ENCODE measurements around the gene SENP1. TPM values are rescaled to one million over a fixed set of nuclear protein-coding genes. Genes with fewer than 3 reads are reported as not detected.
A peak's percentile ranks its signal among the peaks of the same experiment; 100 is the strongest.

The SENP1 gene
- total and polyA plus RNA-seq, 2 experiments from 2014 or later, result 8.6 to 27.7 TPM

DNA sequence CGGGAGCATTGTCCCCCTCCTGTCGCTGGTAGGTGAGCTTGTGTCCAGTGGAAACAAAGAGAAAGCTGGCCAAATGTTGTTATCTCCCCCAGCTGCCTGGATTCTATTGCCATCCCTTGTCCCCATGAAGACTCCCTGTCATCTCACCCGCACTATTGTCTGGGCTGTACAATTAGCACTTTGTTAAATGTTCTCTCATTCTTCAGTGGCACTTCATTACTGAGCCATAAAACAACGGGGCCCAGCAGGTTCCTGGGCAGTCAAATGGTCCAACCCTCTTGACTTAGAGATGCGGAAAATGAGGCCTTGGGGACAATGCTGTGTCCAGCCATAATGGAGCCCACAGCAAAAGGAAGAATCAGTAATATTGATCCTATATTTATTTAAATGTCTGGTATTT, 88.4 kb downstream of the SENP1 start:
- no peak for ATAC-seq
- Histone ChIP-seq H3K4me3 (no peak overlapping the region), H2AFZ (no peak overlapping the region), H3F3A (replicated peaks; ENCODE audit: low read depth) (no peaks in the 10 kb centered on the region), H3K4me2 (no peak overlapping the region), H3K27ac (ENCODE audit: low read depth) (no peak overlapping the region), H3K27me3 (ENCODE audit: insufficient read depth) (peaks cover 100% of the 10 kb centered on the region), H4K20me1 (replicated peaks; ENCODE audit: insufficient read depth) (peaks cover 15% of the 10 kb centered on the region), H3K9me2 (ENCODE audit: insufficient read depth) (no peaks in the 10 kb centered on the region), H3K36me3 (ENCODE audit: insufficient read depth) (no peaks in the 10 kb centered on the region), H3K79me2 (replicated peaks; ENCODE audit: insufficient read depth) (no peaks in the 10 kb centered on the region), H3K4me1 (ENCODE audit: insufficient read depth) (peaks cover 4% of the 10 kb centered on the region)
- no peak for TF ChIP-seq ZNF114 (CRISPR knock-in tag; IDR thresholded peaks at IDR 0.05)
- no peak for TF ChIP-seq EZH2phosphoT487 (IDR thresholded peaks at IDR 0.05; ENCODE audit: unreplicated experiment)
- no peak for TF ChIP-seq CREB1 (CRISPR knock-in tag; IDR thresholded peaks at IDR 0.05; ENCODE audit: low read depth)
- TF ChIP-seq, protein P1, sequence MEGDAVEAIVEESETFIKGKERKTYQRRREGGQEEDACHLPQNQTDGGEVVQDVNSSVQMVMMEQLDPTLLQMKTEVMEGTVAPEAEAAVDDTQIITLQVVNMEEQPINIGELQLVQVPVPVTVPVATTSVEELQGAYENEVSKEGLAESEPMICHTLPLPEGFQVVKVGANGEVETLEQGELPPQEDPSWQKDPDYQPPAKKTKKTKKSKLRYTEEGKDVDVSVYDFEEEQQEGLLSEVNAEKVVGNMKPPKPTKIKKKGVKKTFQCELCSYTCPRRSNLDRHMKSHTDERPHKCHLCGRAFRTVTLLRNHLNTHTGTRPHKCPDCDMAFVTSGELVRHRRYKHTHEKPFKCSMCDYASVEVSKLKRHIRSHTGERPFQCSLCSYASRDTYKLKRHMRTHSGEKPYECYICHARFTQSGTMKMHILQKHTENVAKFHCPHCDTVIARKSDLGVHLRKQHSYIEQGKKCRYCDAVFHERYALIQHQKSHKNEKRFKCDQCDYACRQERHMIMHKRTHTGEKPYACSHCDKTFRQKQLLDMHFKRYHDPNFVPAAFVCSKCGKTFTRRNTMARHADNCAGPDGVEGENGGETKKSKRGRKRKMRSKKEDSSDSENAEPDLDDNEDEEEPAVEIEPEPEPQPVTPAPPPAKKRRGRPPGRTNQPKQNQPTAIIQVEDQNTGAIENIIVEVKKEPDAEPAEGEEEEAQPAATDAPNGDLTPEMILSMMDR (conservative IDR thresholded peaks at IDR 0.05; ENCODE audit: low read depth in 2 of 2), result no peak
- Mint-ChIP-seq H3K4me1 (peaks cover 8% of the 10 kb centered on the region), H3K9me3 (no peaks in the 10 kb centered on the region), H3K4me3 (no peak overlapping the region), H3K36me3 (ENCODE audit: low read depth) (no peaks in the 10 kb centered on the region; the same call in 2 of the 3 replicates), H3K27me3 (ENCODE audit: insufficient read depth, low read depth, poor library complexity) (peaks cover 100% of the 10 kb centered on the region), H3K27ac (no peak overlapping the region)
- DNase-seq (ENCODE audit: low spot score), result no peak

DNA sequence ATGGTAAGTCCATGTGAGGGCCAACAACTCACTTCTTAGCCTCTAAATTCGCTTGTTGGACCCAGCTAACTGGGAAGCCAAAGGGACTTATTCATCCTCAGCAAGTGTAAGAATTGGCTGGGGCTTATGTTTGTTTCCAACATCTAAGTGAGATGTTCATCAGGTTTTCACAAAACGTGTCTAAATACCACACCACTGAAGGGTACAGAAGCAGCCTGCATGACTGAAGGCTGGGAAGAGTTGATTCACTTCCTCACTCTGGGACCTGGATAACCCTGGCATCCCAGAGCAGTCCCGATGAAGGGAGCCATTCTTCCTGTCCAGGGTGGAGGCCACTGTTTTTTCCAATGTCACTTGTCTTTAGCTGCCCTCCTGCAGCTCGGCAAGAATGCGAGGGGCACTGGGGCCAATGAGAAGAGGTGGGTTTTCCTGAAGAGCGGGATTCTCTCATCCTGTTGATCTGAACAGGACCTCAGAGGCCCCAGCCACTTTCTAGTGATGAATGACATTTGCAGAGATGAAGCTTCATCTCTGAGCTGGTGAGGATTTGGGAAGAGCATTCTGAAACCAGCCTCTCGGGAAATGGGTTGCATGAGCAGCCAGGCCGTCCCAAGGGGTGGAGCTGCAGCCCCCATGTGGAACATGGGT, 89.4 kb downstream of the SENP1 start:
- Histone ChIP-seq H3K36me3 (ENCODE audit: insufficient read depth) (no peaks in the 10 kb centered on the region), H3K79me2 (replicated peaks; ENCODE audit: insufficient read depth) (no peaks in the 10 kb centered on the region), H3F3A (replicated peaks; ENCODE audit: low read depth) (no peaks in the 10 kb centered on the region), H2AFZ (no peak overlapping the region), H3K4me2 (no peak overlapping the region), H4K20me1 (replicated peaks; ENCODE audit: insufficient read depth) (peaks cover 16% of the 10 kb centered on the region), H3K4me1 (ENCODE audit: insufficient read depth) (no peaks in the 10 kb centered on the region), H3K9me2 (ENCODE audit: insufficient read depth) (no peaks in the 10 kb centered on the region), H3K27me3 (ENCODE audit: insufficient read depth) (peaks cover 100% of the 10 kb centered on the region), H3K4me3 (no peak overlapping the region), H3K27ac (ENCODE audit: low read depth) (no peak overlapping the region)
- ATAC-seq, result no peak
- no peaks in the 10 kb centered on the region for H3K9me3 Mint-ChIP-seq
- peaks cover 100% of the 10 kb centered on the region for H3K27me3 Mint-ChIP-seq (ENCODE audit: insufficient read depth, low read depth, poor library complexity)
- peaks cover under 1% of the 10 kb centered on the region; the same call in 2 of the 3 replicates for H3K4me1 Mint-ChIP-seq
- no peak overlapping the region for H3K4me3 Mint-ChIP-seq
- H3K27ac Mint-ChIP-seq, result no peak overlapping the region
- no peak for DNase-seq (ENCODE audit: low spot score)
- no peaks in the 10 kb centered on the region for H3K36me3 Mint-ChIP-seq (ENCODE audit: low read depth)
- TF ChIP-seq, protein P2, sequence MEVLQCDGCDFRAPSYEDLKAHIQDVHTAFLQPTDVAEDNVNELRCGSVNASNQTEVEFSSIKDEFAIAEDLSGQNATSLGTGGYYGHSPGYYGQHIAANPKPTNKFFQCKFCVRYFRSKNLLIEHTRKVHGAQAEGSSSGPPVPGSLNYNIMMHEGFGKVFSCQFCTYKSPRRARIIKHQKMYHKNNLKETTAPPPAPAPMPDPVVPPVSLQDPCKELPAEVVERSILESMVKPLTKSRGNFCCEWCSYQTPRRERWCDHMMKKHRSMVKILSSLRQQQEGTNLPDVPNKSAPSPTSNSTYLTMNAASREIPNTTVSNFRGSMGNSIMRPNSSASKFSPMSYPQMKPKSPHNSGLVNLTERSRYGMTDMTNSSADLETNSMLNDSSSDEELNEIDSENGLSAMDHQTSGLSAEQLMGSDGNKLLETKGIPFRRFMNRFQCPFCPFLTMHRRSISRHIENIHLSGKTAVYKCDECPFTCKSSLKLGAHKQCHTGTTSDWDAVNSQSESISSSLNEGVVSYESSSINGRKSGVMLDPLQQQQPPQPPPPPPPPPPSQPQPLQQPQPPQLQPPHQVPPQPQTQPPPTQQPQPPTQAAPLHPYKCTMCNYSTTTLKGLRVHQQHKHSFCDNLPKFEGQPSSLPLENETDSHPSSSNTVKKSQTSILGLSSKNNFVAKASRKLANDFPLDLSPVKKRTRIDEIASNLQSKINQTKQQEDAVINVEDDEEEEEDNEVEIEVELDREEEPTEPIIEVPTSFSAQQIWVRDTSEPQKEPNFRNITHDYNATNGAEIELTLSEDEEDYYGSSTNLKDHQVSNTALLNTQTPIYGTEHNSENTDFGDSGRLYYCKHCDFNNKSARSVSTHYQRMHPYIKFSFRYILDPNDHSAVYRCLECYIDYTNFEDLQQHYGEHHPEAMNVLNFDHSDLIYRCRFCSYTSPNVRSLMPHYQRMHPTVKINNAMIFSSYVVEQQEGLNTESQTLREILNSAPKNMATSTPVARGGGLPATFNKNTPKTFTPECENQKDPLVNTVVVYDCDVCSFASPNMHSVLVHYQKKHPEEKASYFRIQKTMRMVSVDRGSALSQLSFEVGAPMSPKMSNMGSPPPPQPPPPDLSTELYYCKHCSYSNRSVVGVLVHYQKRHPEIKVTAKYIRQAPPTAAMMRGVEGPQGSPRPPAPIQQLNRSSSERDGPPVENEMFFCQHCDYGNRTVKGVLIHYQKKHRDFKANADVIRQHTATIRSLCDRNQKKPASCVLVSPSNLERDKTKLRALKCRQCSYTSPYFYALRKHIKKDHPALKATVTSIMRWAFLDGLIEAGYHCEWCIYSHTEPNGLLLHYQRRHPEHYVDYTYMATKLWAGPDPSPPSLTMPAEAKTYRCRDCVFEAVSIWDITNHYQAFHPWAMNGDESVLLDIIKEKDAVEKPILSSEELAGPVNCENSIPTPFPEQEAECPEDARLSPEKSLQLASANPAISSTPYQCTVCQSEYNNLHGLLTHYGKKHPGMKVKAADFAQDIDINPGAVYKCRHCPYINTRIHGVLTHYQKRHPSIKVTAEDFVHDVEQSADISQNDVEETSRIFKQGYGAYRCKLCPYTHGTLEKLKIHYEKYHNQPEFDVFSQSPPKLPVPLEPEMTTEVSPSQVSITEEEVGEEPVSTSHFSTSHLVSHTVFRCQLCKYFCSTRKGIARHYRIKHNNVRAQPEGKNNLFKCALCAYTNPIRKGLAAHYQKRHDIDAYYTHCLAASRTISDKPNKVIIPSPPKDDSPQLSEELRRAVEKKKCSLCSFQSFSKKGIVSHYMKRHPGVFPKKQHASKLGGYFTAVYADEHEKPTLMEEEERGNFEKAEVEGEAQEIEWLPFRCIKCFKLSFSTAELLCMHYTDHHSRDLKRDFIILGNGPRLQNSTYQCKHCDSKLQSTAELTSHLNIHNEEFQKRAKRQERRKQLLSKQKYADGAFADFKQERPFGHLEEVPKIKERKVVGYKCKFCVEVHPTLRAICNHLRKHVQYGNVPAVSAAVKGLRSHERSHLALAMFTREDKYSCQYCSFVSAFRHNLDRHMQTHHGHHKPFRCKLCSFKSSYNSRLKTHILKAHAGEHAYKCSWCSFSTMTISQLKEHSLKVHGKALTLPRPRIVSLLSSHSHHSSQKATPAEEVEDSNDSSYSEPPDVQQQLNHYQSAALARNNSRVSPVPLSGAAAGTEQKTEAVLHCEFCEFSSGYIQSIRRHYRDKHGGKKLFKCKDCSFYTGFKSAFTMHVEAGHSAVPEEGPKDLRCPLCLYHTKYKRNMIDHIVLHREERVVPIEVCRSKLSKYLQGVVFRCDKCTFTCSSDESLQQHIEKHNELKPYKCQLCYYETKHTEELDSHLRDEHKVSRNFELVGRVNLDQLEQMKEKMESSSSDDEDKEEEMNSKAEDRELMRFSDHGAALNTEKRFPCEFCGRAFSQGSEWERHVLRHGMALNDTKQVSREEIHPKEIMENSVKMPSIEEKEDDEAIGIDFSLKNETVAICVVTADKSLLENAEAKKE (CRISPR knock-in tag; IDR thresholded peaks at IDR 0.05), result no peak
- TF ChIP-seq EZH2 (IDR thresholded peaks at IDR 0.05; ENCODE audit: low read depth, unreplicated experiment), result peak; percentile 22
